Right renal cortex interstitium (tissue), 3 donors: Measurements from ENCODE around the gene FAM169A. TPM values are rescaled to one million over a fixed set of nuclear protein-coding genes. Genes with fewer than 3 reads are reported as not detected.
"Not testable (repeated sequence)": the region's sequence is repeated elsewhere in the genome, so short reads cannot be mapped to it uniquely, and the experiment has no call there.

Source experiments
- DNase-seq, 3 donors: peaks; one replicate each; pipeline ENCODE4 v3.0.0-alpha.2; 2013; ENCODE audit warnings: low read depth in 3 of 3, low spot score in 2 of 3
- polyA plus RNA-seq, 3 donors: library from polyadenylated mRNA; unstranded; fragments of 120-200 nt; gene quantifications; one replicate each; pipeline ENCODE4 v1.2.1, GENCODE V29; 2013; ENCODE audit not compliant: insufficient read length in 3 of 3

Gene FAM169A, protein sequence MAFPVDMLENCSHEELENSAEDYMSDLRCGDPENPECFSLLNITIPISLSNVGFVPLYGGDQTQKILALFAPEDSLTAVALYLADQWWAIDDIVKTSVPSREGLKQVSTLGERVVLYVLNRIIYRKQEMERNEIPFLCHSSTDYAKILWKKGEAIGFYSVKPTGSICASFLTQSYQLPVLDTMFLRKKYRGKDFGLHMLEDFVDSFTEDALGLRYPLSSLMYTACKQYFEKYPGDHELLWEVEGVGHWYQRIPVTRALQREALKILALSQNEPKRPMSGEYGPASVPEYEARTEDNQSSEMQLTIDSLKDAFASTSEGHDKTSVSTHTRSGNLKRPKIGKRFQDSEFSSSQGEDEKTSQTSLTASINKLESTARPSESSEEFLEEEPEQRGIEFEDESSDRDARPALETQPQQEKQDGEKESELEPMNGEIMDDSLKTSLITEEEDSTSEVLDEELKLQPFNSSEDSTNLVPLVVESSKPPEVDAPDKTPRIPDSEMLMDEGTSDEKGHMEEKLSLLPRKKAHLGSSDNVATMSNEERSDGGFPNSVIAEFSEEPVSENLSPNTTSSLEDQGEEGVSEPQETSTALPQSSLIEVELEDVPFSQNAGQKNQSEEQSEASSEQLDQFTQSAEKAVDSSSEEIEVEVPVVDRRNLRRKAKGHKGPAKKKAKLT
- polyA plus RNA-seq = 10 to 100 TPM; 16.7 to 22.9 (median 20.3) TPM

GRCh38 chr5:74865804-74866595 is at the start of gene FAM169A:
FAM169A (minus strand) TSS chr5:74866387; CDS start chr5:74841676, 24,711 bp downstream.
- peak in 2 of 3 donors; percentile 19 to 26 for DNase-seq

GRCh38 chr5:74915488-74915887 is 49.3 kb upstream of the FAM169A start:
- DNase-seq = no peak

GRCh38 chr5:74911421-74911820 is 45.2 kb upstream of the FAM169A start:
- DNase-seq = not testable (repeated sequence)

DNA sequence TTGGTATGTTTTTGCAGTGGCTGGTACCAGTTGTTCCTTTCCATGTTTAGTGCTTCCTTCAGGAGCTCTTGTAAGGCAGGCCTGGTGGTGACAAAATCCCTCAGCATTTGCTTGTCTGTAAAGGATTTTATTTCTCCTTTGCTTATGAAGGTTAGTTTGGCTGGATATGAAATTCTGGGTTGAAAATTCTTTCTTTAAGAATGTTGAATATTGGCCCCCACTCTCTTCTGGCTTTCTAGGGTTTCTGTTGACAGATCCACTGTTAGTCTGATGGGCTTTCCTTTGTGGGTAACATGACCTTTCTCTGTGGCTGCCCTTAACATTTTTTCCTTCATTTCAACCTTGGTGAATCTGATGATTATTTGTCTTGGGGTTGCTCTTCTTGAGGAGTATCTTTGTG is 43.7 kb upstream of the FAM169A start:
- DNase-seq = not testable (repeated sequence)

- not testable (repeated sequence) for DNase-seq
Measured at GRCh38 chr5:74908237-74908636, 42.0 kb upstream of the FAM169A start.

GRCh38 chr5:74904713-74905112 is 38.5 kb upstream of the FAM169A start:
- DNase-seq = not testable (repeated sequence)

- no peak for DNase-seq
Measured at GRCh38 chr5:74903165-74903787, 37.1 kb upstream of the FAM169A start.

DNA sequence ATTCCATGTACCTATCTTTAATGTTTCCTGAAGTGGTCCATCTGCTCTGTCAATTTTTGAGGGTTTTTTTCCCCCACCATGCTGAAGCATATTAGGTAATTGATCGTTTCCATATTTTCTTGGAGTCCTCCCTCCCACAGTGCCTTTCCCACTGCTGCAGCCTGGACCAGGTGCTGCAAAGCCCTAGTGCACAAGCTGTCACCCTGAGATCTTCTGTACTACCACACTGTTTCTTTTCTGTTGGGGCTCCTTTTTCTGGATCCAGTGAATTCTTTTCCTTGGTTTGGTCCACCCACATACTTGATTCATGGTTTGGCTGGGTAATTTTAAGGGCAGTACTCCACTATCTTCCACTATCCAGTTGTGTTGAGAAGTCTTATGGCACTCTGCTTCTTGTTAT is 30.9 kb upstream of the FAM169A start:
- no peak for DNase-seq

- DNase-seq = no peak
Measured at GRCh38 chr5:74895906-74896305, 29.7 kb upstream of the FAM169A start.

DNA sequence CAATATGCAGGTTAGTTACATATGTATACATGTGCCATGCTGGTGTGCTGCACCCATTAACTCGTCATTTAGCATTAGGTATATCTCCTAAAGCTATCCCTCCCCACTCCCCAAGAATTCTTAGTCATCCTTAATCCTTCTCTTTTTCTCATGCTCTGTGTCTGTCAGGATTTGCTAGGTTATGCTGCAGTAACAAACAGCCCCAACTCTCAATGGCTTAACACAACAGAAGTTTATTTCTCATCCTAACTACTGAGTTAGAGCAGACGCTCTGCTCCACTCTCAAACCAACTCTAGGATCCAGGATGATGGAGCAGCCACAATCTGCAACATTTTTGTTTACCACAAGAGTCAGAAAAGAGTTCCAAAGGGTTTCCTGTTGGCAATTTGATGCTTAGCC is 28.2 kb upstream of the FAM169A start:
- no peak for DNase-seq

DNA sequence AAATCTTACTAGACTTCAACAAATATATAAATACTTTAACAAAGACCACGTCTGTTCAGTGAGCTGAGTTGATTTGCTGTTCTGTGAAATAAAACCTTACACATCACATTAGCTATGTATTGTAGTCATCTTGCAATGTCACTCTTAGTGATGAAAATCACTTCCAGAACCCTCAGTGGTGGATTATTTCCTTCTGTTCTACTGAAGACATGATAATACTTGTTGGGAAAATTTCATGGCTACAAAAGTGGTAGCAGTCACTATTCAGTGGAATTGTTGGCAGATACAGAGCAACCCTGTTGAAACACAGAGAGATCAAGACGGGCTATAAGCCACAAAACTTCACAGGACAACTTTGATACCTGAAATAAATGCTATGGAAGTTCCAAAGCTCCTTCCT is 26.7 kb upstream of the FAM169A start:
- no peak for DNase-seq

DNA sequence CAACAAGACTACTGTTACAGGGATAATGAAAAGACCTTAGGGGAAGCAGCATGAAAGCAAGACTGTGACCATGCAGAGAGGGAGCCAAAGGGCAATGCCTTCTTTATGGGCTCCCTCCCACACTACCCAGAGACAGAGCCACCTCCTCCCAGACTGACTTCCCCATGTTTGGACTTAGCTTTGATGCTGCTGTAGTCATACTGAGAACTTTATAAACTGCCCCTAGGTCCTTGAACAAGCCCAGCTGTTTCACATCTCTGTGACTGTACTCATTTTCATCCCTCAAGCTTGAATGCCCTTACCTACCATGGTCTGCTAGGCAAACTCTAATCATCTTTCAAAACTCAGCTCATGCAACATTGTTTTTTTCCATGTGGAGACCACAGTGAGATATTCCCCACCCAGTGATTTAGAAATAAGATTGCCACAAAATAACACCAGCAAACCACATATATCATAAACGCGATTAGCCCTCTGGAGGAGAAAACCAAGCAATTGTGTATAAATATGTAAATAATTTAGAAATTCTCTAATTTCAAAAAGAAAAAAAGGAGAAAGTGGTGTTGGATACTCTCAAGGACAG is 23.4 kb upstream of the FAM169A start:
- no peak for DNase-seq

- DNase-seq = no peak
Measured at GRCh38 chr5:74888117-74888516, 21.9 kb upstream of the FAM169A start.

DNA sequence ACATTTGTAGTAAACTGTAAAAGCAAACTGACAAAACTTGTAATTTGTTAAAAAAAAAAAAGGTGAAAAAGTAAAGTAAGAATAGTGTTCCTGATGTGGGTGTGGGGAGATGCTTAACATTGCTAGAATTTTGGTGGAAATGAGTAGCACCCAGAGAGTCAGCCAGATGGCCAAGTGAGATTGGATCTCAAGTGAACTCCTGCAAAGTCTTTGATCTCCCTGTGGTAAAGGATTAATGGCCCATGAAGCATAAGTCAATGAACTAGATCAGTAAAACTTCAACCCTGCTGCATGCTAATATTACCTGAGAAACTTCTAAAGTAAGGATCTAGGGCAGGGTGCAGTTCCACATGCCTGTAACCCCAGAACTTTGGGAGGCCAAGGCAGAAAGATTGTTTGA is 19.0 kb upstream of the FAM169A start:
- DNase-seq = peak in 2 of 3 donors; percentile 59 to 62

- DNase-seq = not testable (repeated sequence)
Measured at GRCh38 chr5:74882379-74883134, 16.4 kb upstream of the FAM169A start.

DNA sequence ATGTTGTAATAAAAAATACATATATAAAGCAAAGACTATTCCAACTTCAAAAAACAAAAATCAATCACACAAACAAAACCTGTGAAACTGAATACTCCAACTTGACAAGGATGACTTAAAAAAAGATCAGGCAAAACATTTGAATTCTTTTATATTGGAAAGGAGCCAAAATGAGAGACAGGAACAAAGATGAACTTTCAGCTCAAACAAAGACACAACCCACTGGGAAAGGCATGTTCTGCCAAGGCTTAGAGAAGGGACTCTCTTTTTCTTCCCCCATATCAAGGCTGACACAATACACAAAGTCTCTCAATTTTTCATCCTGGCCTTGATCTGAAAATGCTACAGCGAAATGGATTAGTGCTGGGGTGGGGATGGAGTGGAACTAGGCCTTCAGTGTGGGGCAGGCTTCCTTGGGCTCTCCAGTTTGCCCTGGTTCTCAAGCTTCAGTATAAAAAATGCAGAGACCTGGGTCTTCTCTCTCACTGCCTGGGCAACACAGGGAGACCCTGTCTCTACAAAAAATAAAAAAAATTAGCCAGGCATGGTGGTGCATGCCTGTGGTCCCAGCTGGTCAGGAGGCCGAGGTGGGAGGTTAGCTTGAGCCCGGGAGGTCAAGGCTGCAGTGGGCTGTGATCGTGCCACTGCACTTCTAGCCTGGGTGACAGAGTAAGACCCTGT is 11.6 kb upstream of the FAM169A start:
- DNase-seq = no peak

- no peak for DNase-seq
Measured at GRCh38 chr5:74875994-74876791, 10.0 kb upstream of the FAM169A start.
